ENCODE data around the gene STOML1.

Gene STOML1

GRCh38 chr15:73991726-73992593, at the start of gene STOML1:
STOML1 (minus strand) TSS chr15:73992295; CDS start chr15:73992223, 72 bp downstream.
- peak within 1 kb of the TSS; percentile 17 for H3K9ac ChIP-seq (ENCODE audit: low read length)
- no peaks in the 10 kb centered on the region for H3K27me3 ChIP-seq (ENCODE audit: control insufficient read depth, insufficient read depth, low read length)
- H3K27ac ChIP-seq (ENCODE audit: low read depth, low read length): peak within 1 kb of the TSS; percentile 86
- H3K36me3 ChIP-seq (ENCODE audit: control insufficient read depth, insufficient read depth, low read length): peaks cover 11% of the 10 kb centered on the region
- peak within 1 kb of the TSS; percentile 77 for H3K4me3 ChIP-seq (ENCODE audit: low read length)
- H3K4me1 ChIP-seq (ENCODE audit: control insufficient read depth, insufficient read depth, low read length): peaks cover 26% of the 10 kb centered on the region

- Histone ChIP-seq H3K4me3 (ENCODE audit: low read length) (no peak overlapping the region), H3K27me3 (ENCODE audit: control insufficient read depth, insufficient read depth, low read length) (no peaks in the 10 kb centered on the region), H3K4me1 (ENCODE audit: control insufficient read depth, insufficient read depth, low read length) (peaks cover 18% of the 10 kb centered on the region), H3K9ac (ENCODE audit: low read length) (no peak overlapping the region), H3K36me3 (ENCODE audit: control insufficient read depth, insufficient read depth, low read length) (peaks cover 2% of the 10 kb centered on the region), H3K27ac (ENCODE audit: low read depth, low read length) (peak overlapping the region; percentile 36)
These were observed 49.2 kb upstream of the STOML1 start for GRCh38 chr15:74041311-74041756.

- Histone ChIP-seq H3K4me3 (ENCODE audit: low read length) (no peak overlapping the region), H3K27ac (ENCODE audit: low read depth, low read length) (no peak overlapping the region), H3K4me1 (ENCODE audit: control insufficient read depth, insufficient read depth, low read length) (peaks cover 18% of the 10 kb centered on the region), H3K36me3 (ENCODE audit: control insufficient read depth, insufficient read depth, low read length) (peaks cover 8% of the 10 kb centered on the region), H3K9ac (ENCODE audit: low read length) (no peak overlapping the region), H3K27me3 (ENCODE audit: control insufficient read depth, insufficient read depth, low read length) (no peaks in the 10 kb centered on the region)
These were observed 48.2 kb upstream of the STOML1 start for GRCh38 chr15:74040109-74040850.

GRCh38 chr15:74039656-74040010, 47.5 kb upstream of the STOML1 start:
- peaks cover 18% of the 10 kb centered on the region for H3K4me1 ChIP-seq (ENCODE audit: control insufficient read depth, insufficient read depth, low read length)
- H3K36me3 ChIP-seq (ENCODE audit: control insufficient read depth, insufficient read depth, low read length): peaks cover 9% of the 10 kb centered on the region
- H3K27ac ChIP-seq (ENCODE audit: low read depth, low read length): no peak overlapping the region
- H3K27me3 ChIP-seq (ENCODE audit: control insufficient read depth, insufficient read depth, low read length): no peaks in the 10 kb centered on the region
- H3K9ac ChIP-seq (ENCODE audit: low read length): no peak overlapping the region
- H3K4me3 ChIP-seq (ENCODE audit: low read length): no peak overlapping the region

GRCh38 chr15:74038707-74039655, 46.9 kb upstream of the STOML1 start:
- no peak overlapping the region for H3K27ac ChIP-seq (ENCODE audit: low read depth, low read length)
- H3K9ac ChIP-seq (ENCODE audit: low read length): no peak overlapping the region
- H3K36me3 ChIP-seq (ENCODE audit: control insufficient read depth, insufficient read depth, low read length): peaks cover 12% of the 10 kb centered on the region
- no peak overlapping the region for H3K4me3 ChIP-seq (ENCODE audit: low read length)
- H3K4me1 ChIP-seq (ENCODE audit: control insufficient read depth, insufficient read depth, low read length): peaks cover 18% of the 10 kb centered on the region
- no peaks in the 10 kb centered on the region for H3K27me3 ChIP-seq (ENCODE audit: control insufficient read depth, insufficient read depth, low read length)

- peaks cover 25% of the 10 kb centered on the region for H3K36me3 ChIP-seq (ENCODE audit: control insufficient read depth, insufficient read depth, low read length)
- no peaks in the 10 kb centered on the region for H3K27me3 ChIP-seq (ENCODE audit: control insufficient read depth, insufficient read depth, low read length)
- no peak overlapping the region for H3K9ac ChIP-seq (ENCODE audit: low read length)
These were observed 45.3 kb upstream of the STOML1 start for GRCh38 chr15:74037171-74038117.

GRCh38 chr15:74036271-74037170, 44.4 kb upstream of the STOML1 start:
- Histone ChIP-seq H3K9ac (ENCODE audit: low read length) (no peak overlapping the region), H3K4me3 (ENCODE audit: low read length) (no peak overlapping the region), H3K27me3 (ENCODE audit: control insufficient read depth, insufficient read depth, low read length) (no peaks in the 10 kb centered on the region), H3K27ac (ENCODE audit: low read depth, low read length) (no peak overlapping the region), H3K36me3 (ENCODE audit: control insufficient read depth, insufficient read depth, low read length) (peaks cover 25% of the 10 kb centered on the region), H3K4me1 (ENCODE audit: control insufficient read depth, insufficient read depth, low read length) (peaks cover 18% of the 10 kb centered on the region)

More at GRCh38 chr15:74037171-74038117, 45.3 kb upstream of the STOML1 start:
- Histone ChIP-seq H3K4me1 (ENCODE audit: control insufficient read depth, insufficient read depth, low read length) (peaks cover 18% of the 10 kb centered on the region), H3K4me3 (ENCODE audit: low read length) (no peak overlapping the region), H3K27ac (ENCODE audit: low read depth, low read length) (no peak overlapping the region)

GRCh38 chr15:74035121-74036017, 43.3 kb upstream of the STOML1 start:
- no peak overlapping the region for H3K4me3 ChIP-seq (ENCODE audit: low read length)
- H3K27me3 ChIP-seq (ENCODE audit: control insufficient read depth, insufficient read depth, low read length): no peaks in the 10 kb centered on the region
- peaks cover 25% of the 10 kb centered on the region for H3K36me3 ChIP-seq (ENCODE audit: control insufficient read depth, insufficient read depth, low read length)
- no peak overlapping the region for H3K9ac ChIP-seq (ENCODE audit: low read length)
- H3K27ac ChIP-seq (ENCODE audit: low read depth, low read length): no peak overlapping the region
- peaks cover 14% of the 10 kb centered on the region for H3K4me1 ChIP-seq (ENCODE audit: control insufficient read depth, insufficient read depth, low read length)

GRCh38 chr15:74034206-74034755, 42.2 kb upstream of the STOML1 start:
- Histone ChIP-seq H3K4me1 (ENCODE audit: control insufficient read depth, insufficient read depth, low read length) (peaks cover 10% of the 10 kb centered on the region), H3K9ac (ENCODE audit: low read length) (no peak overlapping the region), H3K36me3 (ENCODE audit: control insufficient read depth, insufficient read depth, low read length) (peaks cover 25% of the 10 kb centered on the region), H3K27ac (ENCODE audit: low read depth, low read length) (no peak overlapping the region), H3K4me3 (ENCODE audit: low read length) (no peak overlapping the region), H3K27me3 (ENCODE audit: control insufficient read depth, insufficient read depth, low read length) (no peaks in the 10 kb centered on the region)

Measured in rectal smooth muscle tissue (tissue), 1 donor.